ENCODE results near the gene LIAS.

LIAS gene

GRCh38 chr4:39528061-39528465 lies 69.2 kb downstream of the LIAS start:
- TF ChIP-seq FOXM1 (IDR thresholded peaks at IDR 0.05; ENCODE audit: borderline replicate concordance, low read depth) (no peak), TCF12 (IDR thresholded peaks at IDR 0.05; ENCODE audit: low read depth) (no peak), NFIC (IDR thresholded peaks at IDR 0.05) (no peak), RAD21 (IDR thresholded peaks at IDR 0.05; ENCODE audit: low read depth) (no peak), REST (IDR thresholded peaks at IDR 0.05; ENCODE audit: low read depth) (no peak), EGR1 (IDR thresholded peaks at IDR 0.05) (no peak), CEBPB (IDR thresholded peaks at IDR 0.05) (no peak), TEAD4 (IDR thresholded peaks at IDR 0.05) (no peak), YY1 (IDR thresholded peaks at IDR 0.05; ENCODE audit: low read depth) (no peak), ZBTB7A (IDR thresholded peaks at IDR 0.05; ENCODE audit: low read depth) (no peak), CREB1 (IDR thresholded peaks at IDR 0.05; ENCODE audit: low read depth) (no peak), TAF1 (IDR thresholded peaks at IDR 0.05; ENCODE audit: low read depth) (no peak), MAX (IDR thresholded peaks at IDR 0.05) (no peak), USF1 (IDR thresholded peaks at IDR 0.05) (no peak)

Measured in Ishikawa (cell line).